SW480 (cell line): ENCODE measurements around the gene KLHL30.

ENCODE experiments used
- DNase-seq: peaks from one replicate; pipeline ENCODE4 v3.0.0-alpha.2; 2016; ENCODE audit warnings: low spot score

The KLHL30 gene

GRCh38 chr2:238149841-238150572 is 11.5 kb downstream of the KLHL30 start:
- no peak for DNase-seq

GRCh38 chr2:238150686-238151085 is 12.2 kb downstream of the KLHL30 start:
- no peak for DNase-seq

- no peak for DNase-seq
Measured at GRCh38 chr2:238151205-238151604, 12.7 kb downstream of the KLHL30 start.

- DNase-seq: no peak
Measured at GRCh38 chr2:238151628-238152235, 13.3 kb downstream of the KLHL30 start.

- no peak for DNase-seq
Measured at GRCh38 chr2:238152771-238153688, 14.6 kb downstream of the KLHL30 start.

- DNase-seq: no peak
Measured at GRCh38 chr2:238154570-238154969, 16.1 kb downstream of the KLHL30 start.

- no peak for DNase-seq
Measured at GRCh38 chr2:238155051-238155760, 16.7 kb downstream of the KLHL30 start.

- no peak for DNase-seq
Measured at GRCh38 chr2:238155761-238156694, 17.6 kb downstream of the KLHL30 start.

- DNase-seq: no peak
Measured at GRCh38 chr2:238157506-238158017, 19.1 kb downstream of the KLHL30 start.

GRCh38 chr2:238158018-238158508 is 19.6 kb downstream of the KLHL30 start:
- DNase-seq: no peak

- DNase-seq: no peak
Measured at GRCh38 chr2:238158509-238159070, 20.1 kb downstream of the KLHL30 start, which contains the start of gene ERFE. Gene ERFE, plus strand, starts transcription at chr2:238158970. Its CDS starts 38 bp downstream, at chr2:238159008.

- DNase-seq: no peak
Measured at GRCh38 chr2:238159071-238159539, 20.6 kb downstream of the KLHL30 start.

- DNase-seq: no peak
Measured at GRCh38 chr2:238159661-238160205, 21.3 kb downstream of the KLHL30 start.

GRCh38 chr2:238160206-238161129 is 22.0 kb downstream of the KLHL30 start:
- DNase-seq: no peak

- no peak for DNase-seq
Measured at GRCh38 chr2:238161291-238162051, 23.0 kb downstream of the KLHL30 start.

- no peak for DNase-seq
Measured at GRCh38 chr2:238162251-238162845, 23.9 kb downstream of the KLHL30 start.

GRCh38 chr2:238162846-238163441 is 24.5 kb downstream of the KLHL30 start:
- no peak for DNase-seq
